SK-N-SH treated with all-trans-retinoic acid at 6 μM for 48 hours (cell line): ENCODE results near the gene EEFSEC.

Experiments
- ARNTL ChIP-seq: fragments of 450-650 bp; formaldehyde crosslinking; IDR thresholded peaks from 2 replicates; pipeline ENCODE4 v1.5.0; 2020; ENCODE audit warnings: low read depth, mild to moderate bottlenecking, moderate library complexity, borderline replicate concordance
- ESRRG ChIP-seq: fragments of 250-450 bp; sonication (Bioruptor Pico); IDR thresholded peaks from 2 replicates; pipeline ENCODE4 v1.6.1; 2021; ENCODE audit warnings: mild to moderate bottlenecking
- OSR1 ChIP-seq: fragments of 250-450 bp; sonication (Bioruptor Pico); IDR thresholded peaks from 2 replicates; pipeline ENCODE4 v1.8.0; 2022; ENCODE audit warnings: moderate library complexity, mild to moderate bottlenecking, inconsistent platforms
- ZFP3 ChIP-seq: fragments of 250-450 bp; sonication (Bioruptor Pico); IDR thresholded peaks from 2 replicates; pipeline ENCODE4 v1.5.0; 2020; ENCODE audit warnings: mild to moderate bottlenecking, moderate library complexity
- TF ChIP-seq, protein P1 (sequence below): fragments of 250-450 bp; sonication (Bioruptor Pico); IDR thresholded peaks from 2 replicates; pipeline ENCODE4 v1.5.0; 2020; ENCODE audit warnings: mild to moderate bottlenecking, moderate library complexity

DNA sequence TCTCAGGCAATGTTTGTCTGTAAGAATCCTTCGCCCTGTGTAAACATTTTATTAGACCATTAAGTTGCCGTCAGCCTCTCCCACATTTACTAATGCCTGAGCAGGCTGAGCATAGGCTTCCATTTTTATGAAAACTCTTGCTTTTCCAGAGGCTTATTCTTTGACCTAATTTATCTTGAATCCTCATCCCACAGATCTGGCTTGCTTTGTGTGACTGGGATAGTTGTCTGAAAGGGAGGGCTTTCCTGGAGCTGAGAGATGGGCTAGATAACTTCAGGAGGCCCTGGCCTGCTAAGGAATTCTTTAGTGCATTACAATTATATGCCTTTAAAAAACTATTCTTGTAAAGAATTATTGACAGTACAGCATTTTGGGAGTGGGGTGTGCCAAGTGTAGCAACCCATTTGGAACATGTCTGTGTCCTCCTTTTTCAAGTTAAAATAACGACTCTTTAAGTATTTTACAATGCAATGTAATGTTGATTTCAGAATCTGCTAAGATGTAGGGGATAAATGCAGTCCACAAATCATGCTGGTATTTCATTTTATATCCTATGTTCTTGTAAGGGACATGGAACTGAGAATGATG is 52.4 kb downstream of the EEFSEC start:
- TF ChIP-seq ESRRG (no peak), ARNTL (no peak), OSR1 (CRISPR knock-in tag) (no peak), ZFP3 (CRISPR knock-in tag) (no peak)
- TF ChIP-seq, protein P1, sequence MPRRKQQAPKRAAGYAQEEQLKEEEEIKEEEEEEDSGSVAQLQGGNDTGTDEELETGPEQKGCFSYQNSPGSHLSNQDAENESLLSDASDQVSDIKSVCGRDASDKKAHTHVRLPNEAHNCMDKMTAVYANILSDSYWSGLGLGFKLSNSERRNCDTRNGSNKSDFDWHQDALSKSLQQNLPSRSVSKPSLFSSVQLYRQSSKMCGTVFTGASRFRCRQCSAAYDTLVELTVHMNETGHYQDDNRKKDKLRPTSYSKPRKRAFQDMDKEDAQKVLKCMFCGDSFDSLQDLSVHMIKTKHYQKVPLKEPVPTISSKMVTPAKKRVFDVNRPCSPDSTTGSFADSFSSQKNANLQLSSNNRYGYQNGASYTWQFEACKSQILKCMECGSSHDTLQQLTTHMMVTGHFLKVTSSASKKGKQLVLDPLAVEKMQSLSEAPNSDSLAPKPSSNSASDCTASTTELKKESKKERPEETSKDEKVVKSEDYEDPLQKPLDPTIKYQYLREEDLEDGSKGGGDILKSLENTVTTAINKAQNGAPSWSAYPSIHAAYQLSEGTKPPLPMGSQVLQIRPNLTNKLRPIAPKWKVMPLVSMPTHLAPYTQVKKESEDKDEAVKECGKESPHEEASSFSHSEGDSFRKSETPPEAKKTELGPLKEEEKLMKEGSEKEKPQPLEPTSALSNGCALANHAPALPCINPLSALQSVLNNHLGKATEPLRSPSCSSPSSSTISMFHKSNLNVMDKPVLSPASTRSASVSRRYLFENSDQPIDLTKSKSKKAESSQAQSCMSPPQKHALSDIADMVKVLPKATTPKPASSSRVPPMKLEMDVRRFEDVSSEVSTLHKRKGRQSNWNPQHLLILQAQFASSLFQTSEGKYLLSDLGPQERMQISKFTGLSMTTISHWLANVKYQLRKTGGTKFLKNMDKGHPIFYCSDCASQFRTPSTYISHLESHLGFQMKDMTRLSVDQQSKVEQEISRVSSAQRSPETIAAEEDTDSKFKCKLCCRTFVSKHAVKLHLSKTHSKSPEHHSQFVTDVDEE (CRISPR knock-in tag) = no peak
